Mucosa of descending colon (tissue), 3 donors: ENCODE data around the gene SLC10A7. TPM values are rescaled to one million over a fixed set of nuclear protein-coding genes. Genes with fewer than 3 reads are reported as not detected.

ENCODE experiments used
- microRNA-seq: library from miRNA; unstranded; fragments of <30 nt; microRNA quantifications from one replicate; pipeline ENCODE4, GENCODE V29; 2019
- total RNA-seq, 3 donors: library from RNA; stranded (reverse); fragmentation: NEBNext Ultra II Directional in 2 of 3; extraction: Animal tissue kit (Norgen Biotek cat#: 25700) in 2 of 3; gene quantifications; one replicate each; pipeline versions ENCODE4 v1.2.1 to v1.2.4, GENCODE V29; 2021 to 2023
- donor health status: DM: no; HTN: no; CAD: no; lungs with moderate emphysema.
- donor health status: DM: no; HTN: no; CAD: no.
- donor health status: DM: no; HTN: yes; CAD: no.

SLC10A7 gene
- total RNA-seq, 3 donors from 2014 or later, result 10.8 to 18.4 (median 18.1) TPM

Small RNA genes within 50 kb of the gene (microRNA-seq; reads per million reads assigned to microRNA genes)
- gene MIR7849, result not detected

Other genes with a start within 250 kb of the SLC10A7 start
- gene POU4F2, start 117.0 kb upstream of the SLC10A7 start, total RNA-seq, result not detected